HEK293 (cell line): Measurements from ENCODE around the gene FCGR3A.
"Not testable (repeated sequence)": the region's sequence is repeated elsewhere in the genome, so short reads cannot be mapped to it uniquely, and the experiment has no call there.

Experiments used
- CTCF ChIA-PET: fragments of 350-600 bp; formaldehyde crosslinking; extraction: SDS; loops from one replicate; lab custom pipeline; 2021; ENCODE audit warnings: antibody characterized with exemption; lab: Yijun Ruan, JAX
- POLR2A ChIA-PET: fragments of 300-600 bp; formaldehyde crosslinking; extraction: SDS; loops from one replicate; lab custom pipeline; 2020; ENCODE audit warnings: antibody characterized with exemption, inconsistent platforms; lab: Yijun Ruan, JAX
- H3K27ac ChIP-seq: fragments of 200-500 bp; sonication (Bioruptor generic); 2 replicates; pipeline ENCODE4 v1.5.1; 2014; ENCODE audit warnings: low read depth, low read length, control low read depth, inconsistent platforms; ENCODE audit errors: extremely low read depth
- H3K36me3 ChIP-seq, 2 experiments: fragments of 200-500 bp in 1 of 2; sonication (Bioruptor generic) in 1 of 2; 1 replicate in 1 of 2; 2 replicates in 1 of 2; pipeline ENCODE4 v1.5.1; 2014 to 2017; ENCODE audit warnings: inconsistent platforms in 2 of 2, low read length in 2 of 2; ENCODE audit not compliant: control insufficient read depth in 2 of 2, insufficient read depth in 1 of 2
- H3K4me1 ChIP-seq: fragments of 200-500 bp; sonication (Bioruptor generic); 2 replicates; pipeline ENCODE4 v1.5.1; 2014; ENCODE audit warnings: mild to moderate bottlenecking, low read length, inconsistent platforms; ENCODE audit not compliant: control insufficient read depth, insufficient read depth
- H3K4me3 ChIP-seq: 2 replicates; pipeline ENCODE4 v1.5.1; 2011; ENCODE audit warnings: low read depth, mild to moderate bottlenecking, control low read depth, low read length, moderate library complexity
- H3K9me3 ChIP-seq: fragments of 200-500 bp; sonication (Bioruptor generic); 2 replicates; pipeline ENCODE4 v1.5.1; 2014; ENCODE audit warnings: low read depth, low read length, inconsistent platforms; ENCODE audit not compliant: control insufficient read depth, insufficient read depth
- IKZF3 ChIP-seq: fragments of 450-650 bp; IDR thresholded peaks from 2 replicates; pipeline ENCODE4 v1.5.0; 2018; ENCODE audit warnings: missing biosample characterization, mild to moderate bottlenecking, missing genetic modification characterization, moderate library complexity
- INSM2 ChIP-seq: fragments of 450-650 bp; formaldehyde crosslinking; IDR thresholded peaks from 2 replicates; pipeline ENCODE4 v1.5.1; 2016; ENCODE audit warnings: missing biosample characterization, missing genetic modification characterization
- KLF10 ChIP-seq: fragments of 450-650 bp; IDR thresholded peaks from 2 replicates; pipeline ENCODE4 v1.5.1; 2018; ENCODE audit warnings: missing biosample characterization, mild to moderate bottlenecking, missing genetic modification characterization
- KLF17 ChIP-seq: fragments of 450-650 bp; formaldehyde crosslinking; IDR thresholded peaks from 2 replicates; pipeline ENCODE4 v1.5.1; 2016; ENCODE audit warnings: missing biosample characterization, missing genetic modification characterization
- KLF8 ChIP-seq: fragments of 450-650 bp; formaldehyde crosslinking; IDR thresholded peaks from 2 replicates; pipeline ENCODE4 v1.5.1; 2016; ENCODE audit warnings: missing biosample characterization, missing genetic modification characterization
- SP7 ChIP-seq: fragments of 450-650 bp; formaldehyde crosslinking; IDR thresholded peaks from 2 replicates; pipeline ENCODE4 v1.5.1; 2016; ENCODE audit warnings: missing biosample characterization, missing genetic modification characterization
- ZBTB17 ChIP-seq: fragments of 450-650 bp; formaldehyde crosslinking; IDR thresholded peaks from 2 replicates; pipeline ENCODE4 v1.5.1; 2016; ENCODE audit warnings: missing biosample characterization, missing genetic modification characterization
- ZBTB8A ChIP-seq: fragments of 450-650 bp; formaldehyde crosslinking; IDR thresholded peaks from 2 replicates; pipeline ENCODE4 v1.5.1; 2016; ENCODE audit warnings: missing biosample characterization, missing genetic modification characterization
- ZNF184 ChIP-seq: fragments of 450-650 bp; IDR thresholded peaks from 2 replicates; pipeline ENCODE4 v1.5.1; 2018; ENCODE audit warnings: missing biosample characterization, mild to moderate bottlenecking, missing genetic modification characterization
- ZNF2 ChIP-seq: fragments of 450-650 bp; formaldehyde crosslinking; IDR thresholded peaks from 2 replicates; pipeline ENCODE4 v1.5.1; 2016; ENCODE audit warnings: missing biosample characterization, missing genetic modification characterization
- ZNF391 ChIP-seq: fragments of 450-650 bp; formaldehyde crosslinking; IDR thresholded peaks from 2 replicates; pipeline ENCODE4 v1.5.1; 2016; ENCODE audit warnings: low read depth, missing biosample characterization, missing genetic modification characterization, borderline replicate concordance
- ZNF394 ChIP-seq: fragments of 450-650 bp; formaldehyde crosslinking; IDR thresholded peaks from 2 replicates; pipeline ENCODE4 v1.5.1; 2016; ENCODE audit warnings: missing biosample characterization, missing genetic modification characterization, mild to moderate bottlenecking, moderate library complexity, borderline replicate concordance
- ZNF513 ChIP-seq: fragments of 450-650 bp; IDR thresholded peaks from 2 replicates; pipeline ENCODE4 v1.5.1; 2018; ENCODE audit warnings: missing biosample characterization, missing genetic modification characterization
- ZNF558 ChIP-seq: fragments of 450-650 bp; formaldehyde crosslinking; IDR thresholded peaks from 2 replicates; pipeline ENCODE4 v1.5.1; 2016; ENCODE audit warnings: missing biosample characterization, missing genetic modification characterization
- ZNF561 ChIP-seq: fragments of 450-650 bp; IDR thresholded peaks from 2 replicates; pipeline ENCODE4 v1.5.1; 2018; ENCODE audit warnings: missing biosample characterization, missing genetic modification characterization, borderline replicate concordance
- ZNF629 ChIP-seq: fragments of 450-650 bp; formaldehyde crosslinking; IDR thresholded peaks from 2 replicates; pipeline ENCODE4 v1.5.1; 2017; ENCODE audit warnings: missing biosample characterization, missing genetic modification characterization
- ZNF660 ChIP-seq: fragments of 450-650 bp; IDR thresholded peaks from 2 replicates; pipeline ENCODE4 v1.5.1; 2018; ENCODE audit warnings: missing biosample characterization, mild to moderate bottlenecking, missing genetic modification characterization
- ZNF692 ChIP-seq: fragments of 450-650 bp; formaldehyde crosslinking; IDR thresholded peaks from 2 replicates; pipeline ENCODE4 v1.5.1; 2016; ENCODE audit warnings: missing biosample characterization, missing genetic modification characterization
- ZSCAN30 ChIP-seq: fragments of 450-650 bp; IDR thresholded peaks from 2 replicates; pipeline ENCODE4 v1.5.1; 2018; ENCODE audit warnings: missing biosample characterization, mild to moderate bottlenecking, missing genetic modification characterization, moderate library complexity
- ZSCAN4 ChIP-seq: fragments of 450-650 bp; formaldehyde crosslinking; IDR thresholded peaks from 2 replicates; pipeline ENCODE4 v1.5.1; 2017; ENCODE audit warnings: missing biosample characterization, missing genetic modification characterization

Gene FCGR3A

GRCh38 chr1:161530158-161530557 is 19.5 kb downstream of the FCGR3A start:
- H3K4me3 ChIP-seq, result peak overlapping the region; percentile 79
- peak overlapping the region; percentile 44; the same call in 1 of the 2 replicates for H3K27ac ChIP-seq
- POLR2A ChIA-PET, result interaction anchor here (1.2 kb wide), 2 partner anchors 10 to 80 kb away, joined by 4 read pairs; no protein-coding TSS in a partner anchor
- CTCF ChIA-PET, result interaction anchor here (0.7 to 1.9 kb wide), 4 partner anchors 10 to 209 kb away, joined by 3 to 6 read pairs (median 4); no protein-coding TSS in a partner anchor
- not testable (repeated sequence) for H3K9me3 ChIP-seq, H3K36me3 ChIP-seq, H3K4me1 ChIP-seq
- TF ChIP-seq ZNF660 (peak; percentile 84), KLF17 (tag by site-specific recombination) (peak; percentile 36; the same call in 1 of the 2 replicates), ZNF184 (tag by site-specific recombination) (peak; percentile 74; the same call in 1 of the 2 replicates), ZNF2 (0 out of 2 replicates have a peak, but pooled peaks have one; percentile 28), ZNF629 (tag by site-specific recombination) (peak; percentile 45; the same call in 1 of the 2 replicates), ZNF692 (0 out of 2 replicates have a peak, but pooled peaks have one; percentile 18), ZNF394 (tag by site-specific recombination) (peak; percentile 28; the same call in 1 of the 2 replicates), INSM2 (0 out of 2 replicates have a peak, but pooled peaks have one; percentile 14), ZBTB17 (tag by site-specific recombination) (peak; percentile 71; the same call in 1 of the 2 replicates), IKZF3 (tag by site-specific recombination) (peak; percentile 27; the same call in 1 of the 2 replicates), KLF10 (tag by site-specific recombination) (peak; percentile 36; the same call in 1 of the 2 replicates), ZNF391 (tag by site-specific recombination) (peak; percentile 28; the same call in 1 of the 2 replicates), ZBTB8A (tag by site-specific recombination) (peak; percentile 13; the same call in 1 of the 2 replicates), SP7 (peak; percentile 68), ZSCAN30 (tag by site-specific recombination) (peak; percentile 75; the same call in 1 of the 2 replicates), KLF8 (tag by site-specific recombination) (0 out of 2 replicates have a peak, but pooled peaks have one; percentile 28), ZSCAN4 (tag by site-specific recombination) (0 out of 2 replicates have a peak, but pooled peaks have one; percentile 19), ZNF513 (tag by site-specific recombination) (0 out of 2 replicates have a peak, but pooled peaks have one; percentile 40), ZNF558 (tag by site-specific recombination) (0 out of 2 replicates have a peak, but pooled peaks have one; percentile 33), ZNF561 (peak; percentile 56; the same call in 1 of the 2 replicates)
